ENCODE results near the gene MISP3.

DNA sequence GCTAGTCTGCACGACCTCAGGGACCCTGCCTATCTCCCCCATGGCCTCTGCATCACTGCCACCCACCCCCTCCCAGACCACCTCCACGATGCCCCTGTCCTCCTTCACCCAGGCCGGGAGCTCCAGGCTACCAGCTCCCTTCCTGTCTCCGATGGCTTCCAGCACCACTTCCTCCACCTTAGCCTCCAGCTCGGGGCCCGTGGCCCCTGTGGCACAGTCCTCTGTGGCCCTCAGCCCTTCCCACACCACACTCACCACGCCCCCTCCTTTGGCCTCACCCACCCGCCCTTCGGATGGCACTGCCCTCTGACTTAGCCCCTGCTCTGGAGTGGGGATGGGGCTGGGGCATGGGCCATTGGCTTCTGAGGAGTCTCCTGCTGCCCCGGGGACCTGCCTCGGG, 17.9 kb upstream of the MISP3 start:
- TF ChIP-seq, protein P1, sequence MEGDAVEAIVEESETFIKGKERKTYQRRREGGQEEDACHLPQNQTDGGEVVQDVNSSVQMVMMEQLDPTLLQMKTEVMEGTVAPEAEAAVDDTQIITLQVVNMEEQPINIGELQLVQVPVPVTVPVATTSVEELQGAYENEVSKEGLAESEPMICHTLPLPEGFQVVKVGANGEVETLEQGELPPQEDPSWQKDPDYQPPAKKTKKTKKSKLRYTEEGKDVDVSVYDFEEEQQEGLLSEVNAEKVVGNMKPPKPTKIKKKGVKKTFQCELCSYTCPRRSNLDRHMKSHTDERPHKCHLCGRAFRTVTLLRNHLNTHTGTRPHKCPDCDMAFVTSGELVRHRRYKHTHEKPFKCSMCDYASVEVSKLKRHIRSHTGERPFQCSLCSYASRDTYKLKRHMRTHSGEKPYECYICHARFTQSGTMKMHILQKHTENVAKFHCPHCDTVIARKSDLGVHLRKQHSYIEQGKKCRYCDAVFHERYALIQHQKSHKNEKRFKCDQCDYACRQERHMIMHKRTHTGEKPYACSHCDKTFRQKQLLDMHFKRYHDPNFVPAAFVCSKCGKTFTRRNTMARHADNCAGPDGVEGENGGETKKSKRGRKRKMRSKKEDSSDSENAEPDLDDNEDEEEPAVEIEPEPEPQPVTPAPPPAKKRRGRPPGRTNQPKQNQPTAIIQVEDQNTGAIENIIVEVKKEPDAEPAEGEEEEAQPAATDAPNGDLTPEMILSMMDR (IDR thresholded peaks at IDR 0.05; ENCODE audit: insufficient read depth, low read length, poor library complexity, severe bottlenecking), result no peak
- TF ChIP-seq EZH2phosphoT487 (conservative IDR thresholded peaks at IDR 0.05; ENCODE audit: low read length), result no peak
